PC-9 (cell line): ENCODE measurements around the gene EYS. TPM values are rescaled to one million over a fixed set of nuclear protein-coding genes. Genes with fewer than 3 reads are reported as not detected.

Experiments used
- BruUV-seq: library from RNA; stranded (reverse); fragments of 400-500 nt; replicated peaks from 2 replicates; lab custom pipeline; 2021; lab: Mats Ljungman, UMichigan
- CTCF ChIA-PET: fragments of 300-600 bp; sonication (Branson Sonifier 250); formaldehyde crosslinking; loops from one replicate; lab custom pipeline; 2022; ENCODE audit warnings: antibody characterized with exemption; lab: Charles Lee
- POLR2A ChIA-PET: fragments of 300-600 bp; sonication (Branson Sonifier 250); formaldehyde crosslinking; loops from one replicate; lab custom pipeline; 2022; ENCODE audit warnings: antibody characterized with exemption; ENCODE audit not compliant: unreplicated experiment; lab: Charles Lee
- DNase-seq, 2 experiments: peaks; one replicate each; pipeline versions ENCODE4 v3.0.0 to v3.0.0-alpha.2; 2015 to 2022; ENCODE audit warnings: mixed read lengths in 1 of 2
- H2AFZ ChIP-seq: fragments of 200-600 bp; sonication (generic); 2 replicates; pipeline ENCODE4 v1.8.1; 2017; ENCODE audit warnings: antibody characterized with exemption
- H3F3A ChIP-seq: fragments of 200-600 bp; sonication (generic); 2 replicates; pipeline ENCODE4 v1.8.1; 2017; ENCODE audit warnings: antibody characterized with exemption, mild to moderate bottlenecking, low read depth; ENCODE audit not compliant: insufficient read depth
- H3K27ac ChIP-seq: fragments of 200-600 bp; sonication (generic); 2 replicates; pipeline ENCODE4 v1.6.1; 2016; ENCODE audit warnings: mixed run types
- H3K27me3 ChIP-seq: fragments of 200-600 bp; sonication (generic); 2 replicates; pipeline ENCODE4 v1.6.1; 2016; ENCODE audit warnings: low read depth, mixed run types; ENCODE audit not compliant: insufficient read depth
- H3K36me3 ChIP-seq: fragments of 200-600 bp; sonication (generic); 2 replicates; pipeline ENCODE4 v1.6.1; 2016; ENCODE audit warnings: low read depth, mixed run types
- H3K4me1 ChIP-seq: fragments of 200-600 bp; sonication (generic); replicated peaks from 2 replicates; pipeline ENCODE4 v1.6.1; 2016; ENCODE audit warnings: mixed run types; ENCODE audit not compliant: insufficient read depth
- H3K4me2 ChIP-seq: fragments of 200-600 bp; sonication (generic); 2 replicates; pipeline ENCODE4 v1.6.1; 2017; ENCODE audit warnings: mixed run types
- H3K4me3 ChIP-seq: fragments of 200-600 bp; sonication (generic); 2 replicates; pipeline ENCODE4 v1.6.1; 2016; ENCODE audit warnings: mixed run types
- H3K79me2 ChIP-seq: fragments of 200-600 bp; sonication (generic); 2 replicates; pipeline ENCODE4 v1.6.1; 2017; ENCODE audit warnings: low read depth, mixed run types
- H3K9me2 ChIP-seq: fragments of 200-600 bp; sonication (generic); 2 replicates; pipeline ENCODE4 v1.8.1; 2017; ENCODE audit warnings: mild to moderate bottlenecking; ENCODE audit not compliant: insufficient read depth
- H3K9me3 ChIP-seq: fragments of 200-600 bp; sonication (generic); 2 replicates; pipeline ENCODE4 v1.8.1; 2016; ENCODE audit warnings: low read depth; ENCODE audit not compliant: insufficient read depth
- H4K20me1 ChIP-seq: fragments of 200-600 bp; sonication (generic); 2 replicates; pipeline ENCODE4 v1.8.1; 2017; ENCODE audit not compliant: insufficient read depth
- EZH2 ChIP-seq: fragments of 200-600 bp; sonication (generic); IDR thresholded peaks from 2 replicates; pipeline ENCODE4 v1.8.0; 2017; ENCODE audit warnings: antibody characterized with exemption, low read depth
- intact Hi-C: fragments of 100-400 bp; cut with micrococcal nuclease; formaldehyde crosslinking; loops from one replicate; pipeline ENCODE4 v1.10.0; 2022; ENCODE audit not compliant: unreplicated experiment
- total RNA-seq: library from RNA; stranded (reverse); gene quantifications from 2 replicates; pipeline ENCODE4 v1.2.3, GENCODE V29; 2021
- TF ChIP-seq, protein P1 (sequence below): fragments of 200-600 bp; sonication (generic); conservative IDR thresholded peaks from 2 replicates; pipeline ENCODE4 v1.6.1; 2017; ENCODE audit warnings: mixed run types, antibody characterized with exemption, mild to moderate bottlenecking, moderate library complexity

Gene EYS
- total RNA-seq, 1 experiment from 2014 or later, result not detected

DNA sequence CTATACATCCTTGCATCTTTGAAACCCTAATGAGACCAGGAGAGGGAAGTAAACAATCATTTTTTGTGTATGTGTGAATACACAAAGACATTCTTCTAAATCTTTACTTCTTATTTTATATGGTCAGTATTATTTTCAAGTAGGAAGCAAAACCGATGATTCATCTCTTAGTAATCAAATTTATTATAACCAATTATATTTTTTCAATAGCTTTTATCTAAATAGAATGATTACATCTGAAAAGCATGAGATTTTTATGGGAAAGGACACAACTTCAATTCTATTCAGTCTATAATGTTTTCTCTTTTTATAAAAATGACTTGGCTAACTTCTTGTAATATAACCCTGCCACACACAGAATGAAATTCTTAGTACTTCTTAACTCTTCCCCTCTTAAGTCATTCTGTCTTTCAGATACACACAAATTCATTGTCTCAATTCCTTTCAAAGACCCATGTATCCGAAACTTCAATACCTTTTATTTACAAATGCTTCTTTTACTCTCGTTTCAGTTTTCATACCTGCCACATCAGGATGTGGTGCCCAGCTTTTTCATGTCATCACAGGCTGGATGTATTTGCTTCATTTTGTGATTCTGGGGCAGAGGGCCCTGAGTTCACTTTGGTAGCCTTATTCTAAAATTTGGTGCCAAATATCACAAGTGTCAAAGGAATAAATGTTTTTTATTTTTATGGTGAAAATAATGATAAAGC, 1844.4 kb downstream of the EYS start:
- TF ChIP-seq EZH2, result no peak
- TF ChIP-seq, protein P1, sequence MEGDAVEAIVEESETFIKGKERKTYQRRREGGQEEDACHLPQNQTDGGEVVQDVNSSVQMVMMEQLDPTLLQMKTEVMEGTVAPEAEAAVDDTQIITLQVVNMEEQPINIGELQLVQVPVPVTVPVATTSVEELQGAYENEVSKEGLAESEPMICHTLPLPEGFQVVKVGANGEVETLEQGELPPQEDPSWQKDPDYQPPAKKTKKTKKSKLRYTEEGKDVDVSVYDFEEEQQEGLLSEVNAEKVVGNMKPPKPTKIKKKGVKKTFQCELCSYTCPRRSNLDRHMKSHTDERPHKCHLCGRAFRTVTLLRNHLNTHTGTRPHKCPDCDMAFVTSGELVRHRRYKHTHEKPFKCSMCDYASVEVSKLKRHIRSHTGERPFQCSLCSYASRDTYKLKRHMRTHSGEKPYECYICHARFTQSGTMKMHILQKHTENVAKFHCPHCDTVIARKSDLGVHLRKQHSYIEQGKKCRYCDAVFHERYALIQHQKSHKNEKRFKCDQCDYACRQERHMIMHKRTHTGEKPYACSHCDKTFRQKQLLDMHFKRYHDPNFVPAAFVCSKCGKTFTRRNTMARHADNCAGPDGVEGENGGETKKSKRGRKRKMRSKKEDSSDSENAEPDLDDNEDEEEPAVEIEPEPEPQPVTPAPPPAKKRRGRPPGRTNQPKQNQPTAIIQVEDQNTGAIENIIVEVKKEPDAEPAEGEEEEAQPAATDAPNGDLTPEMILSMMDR, result no peak
- Histone ChIP-seq H3F3A (no peaks in the 10 kb centered on the region), H3K4me2 (no peak overlapping the region), H3K9me2 (no peaks in the 10 kb centered on the region), H3K27me3 (no peaks in the 10 kb centered on the region), H3K27ac (no peak overlapping the region), H3K9me3 (no peaks in the 10 kb centered on the region), H3K79me2 (no peaks in the 10 kb centered on the region), H4K20me1 (no peaks in the 10 kb centered on the region), H3K4me1 (no peaks in the 10 kb centered on the region), H2AFZ (no peak overlapping the region), H3K4me3 (no peak overlapping the region), H3K36me3 (no peaks in the 10 kb centered on the region)
- POLR2A ChIA-PET, result no interaction called here
- BruUV-seq, result no TSS peak
- intact Hi-C loops, result no loop called here
- no peak for DNase-seq
- CTCF ChIA-PET, result no interaction called here

DNA sequence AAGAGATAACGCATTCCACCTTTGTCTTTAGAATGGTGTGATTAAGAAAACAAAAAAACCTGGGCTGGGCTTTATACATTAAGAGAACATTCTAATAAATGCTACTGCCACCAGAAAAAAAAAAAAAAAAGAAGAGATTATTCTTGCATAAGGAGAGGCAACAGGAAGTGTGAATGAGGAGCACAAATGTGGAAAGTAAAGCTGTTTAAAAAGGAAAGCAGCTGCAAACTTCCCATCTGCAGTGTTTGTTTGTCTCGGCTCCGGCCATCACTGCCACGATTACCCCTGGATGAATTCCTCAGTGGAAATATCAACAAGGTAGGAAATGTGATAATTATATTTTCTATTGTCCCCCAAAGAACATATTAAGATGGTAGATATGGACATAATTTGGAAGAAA, 1847.5 kb downstream of the EYS start:
- ChIA-PET POLR2A (no interaction called here), CTCF (interaction anchor here (0.6 kb wide), 1 partner anchor 471 kb away, joined by 6 read pairs; no protein-coding TSS in a partner anchor)
- Histone ChIP-seq H3K4me1 (no peaks in the 10 kb centered on the region), H3K79me2 (no peaks in the 10 kb centered on the region), H4K20me1 (no peaks in the 10 kb centered on the region), H3K4me3 (no peak overlapping the region), H3K4me2 (no peak overlapping the region), H3K27ac (no peak overlapping the region), H3K9me2 (no peaks in the 10 kb centered on the region), H3K27me3 (no peaks in the 10 kb centered on the region), H3K36me3 (no peaks in the 10 kb centered on the region), H3K9me3 (no peaks in the 10 kb centered on the region), H3F3A (no peaks in the 10 kb centered on the region), H2AFZ (no peak overlapping the region)
- intact Hi-C loops, result no loop called here
- no peak for TF ChIP-seq EZH2
- TF ChIP-seq, protein P1, result no peak
- no peak for DNase-seq
- BruUV-seq, result no TSS peak

DNA sequence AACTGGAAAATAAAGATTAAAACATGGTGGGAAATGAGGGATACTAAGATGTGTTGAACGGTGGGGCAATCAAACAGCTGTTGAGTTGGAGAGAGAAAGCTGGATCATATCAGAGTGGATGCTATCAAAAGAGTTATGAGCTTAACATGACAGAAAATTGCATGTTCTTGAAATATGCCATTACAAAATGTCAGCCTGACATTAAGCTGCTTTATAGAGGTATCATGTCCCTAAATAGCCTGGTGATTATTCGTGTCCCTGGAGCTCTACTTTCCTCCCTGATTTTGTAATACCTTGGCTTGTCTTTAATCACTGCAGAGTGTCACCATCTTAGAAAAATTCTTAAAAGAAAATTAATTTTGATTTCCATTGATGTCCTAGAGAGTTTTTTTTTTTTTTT, 1848.3 kb downstream of the EYS start:
- no peaks in the 10 kb centered on the region for H3F3A ChIP-seq
- ChIA-PET CTCF (interaction anchor here (0.6 to 0.7 kb wide), 2 partner anchors 98 to 472 kb away, joined by 3 to 6 read pairs; no protein-coding TSS in a partner anchor), POLR2A (no interaction called here)
- H3K27ac ChIP-seq, result no peak overlapping the region
- intact Hi-C loops, result no loop called here
- BruUV-seq, result no TSS peak
- H3K4me2 ChIP-seq, result no peak overlapping the region
- DNase-seq, result no peak
- TF ChIP-seq, protein P1, result no peak
- TF ChIP-seq EZH2, result no peak
- no peaks in the 10 kb centered on the region for H3K4me1 ChIP-seq
- no peaks in the 10 kb centered on the region for H4K20me1 ChIP-seq
- H3K27me3 ChIP-seq, result no peaks in the 10 kb centered on the region
- no peaks in the 10 kb centered on the region for H3K9me3 ChIP-seq
- no peaks in the 10 kb centered on the region for H3K36me3 ChIP-seq
- no peak overlapping the region for H3K4me3 ChIP-seq
- no peak overlapping the region for H2AFZ ChIP-seq
- H3K9me2 ChIP-seq, result no peaks in the 10 kb centered on the region
- H3K79me2 ChIP-seq, result no peaks in the 10 kb centered on the region
